Measurements from ENCODE around the gene ZNF362.
A peak's percentile ranks its signal among the peaks of the same experiment; 100 is the strongest.

Gene ZNF362

GRCh38 chr1:33256471-33257206, at the start of gene ZNF362:
Gene ZNF362, plus strand, starts transcription at chr1:33256492. Its CDS starts 14,083 bp downstream, at chr1:33270575.
- TF ChIP-seq CTCF (IDR thresholded peaks at IDR 0.05; ENCODE audit: low read depth, low read length, missing control alignments): no peak
- peak; percentile 17 for DNase-seq (ENCODE audit: extremely low read depth, low read depth)
- H3K4me3 ChIP-seq (replicated peaks; ENCODE audit: low read depth, low read length): peak within 1 kb of the TSS; percentile 57

- TF ChIP-seq CTCF (IDR thresholded peaks at IDR 0.05; ENCODE audit: low read depth, low read length, missing control alignments): no peak
- H3K4me3 ChIP-seq (replicated peaks; ENCODE audit: low read depth, low read length): no peak overlapping the region
- no peak for DNase-seq (ENCODE audit: extremely low read depth, low read depth)
Observed at GRCh38 chr1:33211972-33212371, 44.3 kb upstream of the ZNF362 start.

GRCh38 chr1:33219886-33220661, 36.2 kb upstream of the ZNF362 start:
- no peak for TF ChIP-seq CTCF (IDR thresholded peaks at IDR 0.05; ENCODE audit: low read depth, low read length, missing control alignments)
- no peak for DNase-seq (ENCODE audit: extremely low read depth, low read depth)
- H3K4me3 ChIP-seq (replicated peaks; ENCODE audit: low read depth, low read length): no peak overlapping the region

- TF ChIP-seq CTCF (IDR thresholded peaks at IDR 0.05; ENCODE audit: low read depth, low read length, missing control alignments): no peak
- H3K4me3 ChIP-seq (replicated peaks; ENCODE audit: low read depth, low read length): no peak overlapping the region
- DNase-seq (ENCODE audit: extremely low read depth, low read depth): no peak
Observed at GRCh38 chr1:33220676-33221384, 35.5 kb upstream of the ZNF362 start.

GRCh38 chr1:33221385-33221758, 34.9 kb upstream of the ZNF362 start:
- DNase-seq (ENCODE audit: extremely low read depth, low read depth): no peak
- no peak for TF ChIP-seq CTCF (IDR thresholded peaks at IDR 0.05; ENCODE audit: low read depth, low read length, missing control alignments)
- H3K4me3 ChIP-seq (replicated peaks; ENCODE audit: low read depth, low read length): no peak overlapping the region

- no peak for TF ChIP-seq CTCF (IDR thresholded peaks at IDR 0.05; ENCODE audit: low read depth, low read length, missing control alignments)
- no peak for DNase-seq (ENCODE audit: extremely low read depth, low read depth)
- H3K4me3 ChIP-seq (replicated peaks; ENCODE audit: low read depth, low read length): no peak overlapping the region
Observed at GRCh38 chr1:33222381-33222780, 33.9 kb upstream of the ZNF362 start.

Measured in HFF-Myc (cell line).